Mammary epithelial cell (primary cell): ENCODE results near the gene ANKRD60.

Experiments used
- EZH2 ChIP-seq: IDR thresholded peaks from 2 replicates; pipeline ENCODE4 v1.6.1; 2012; ENCODE audit warnings: low read length, inconsistent platforms, borderline replicate concordance
- TF ChIP-seq, protein P1 (sequence below), 2 donors: IDR thresholded peaks in 1 of 2; conservative IDR thresholded peaks in 1 of 2; 2 replicates each; pipeline ENCODE4 v1.5.1; 2011 to 2012; ENCODE audit warnings: inconsistent platforms in 2 of 2, low read length in 2 of 2, mild to moderate bottlenecking in 2 of 2, control low read depth in 1 of 2, low read depth in 1 of 2; ENCODE audit not compliant: insufficient read depth in 1 of 2; ENCODE audit errors: extremely low read depth in 1 of 2

DNA sequence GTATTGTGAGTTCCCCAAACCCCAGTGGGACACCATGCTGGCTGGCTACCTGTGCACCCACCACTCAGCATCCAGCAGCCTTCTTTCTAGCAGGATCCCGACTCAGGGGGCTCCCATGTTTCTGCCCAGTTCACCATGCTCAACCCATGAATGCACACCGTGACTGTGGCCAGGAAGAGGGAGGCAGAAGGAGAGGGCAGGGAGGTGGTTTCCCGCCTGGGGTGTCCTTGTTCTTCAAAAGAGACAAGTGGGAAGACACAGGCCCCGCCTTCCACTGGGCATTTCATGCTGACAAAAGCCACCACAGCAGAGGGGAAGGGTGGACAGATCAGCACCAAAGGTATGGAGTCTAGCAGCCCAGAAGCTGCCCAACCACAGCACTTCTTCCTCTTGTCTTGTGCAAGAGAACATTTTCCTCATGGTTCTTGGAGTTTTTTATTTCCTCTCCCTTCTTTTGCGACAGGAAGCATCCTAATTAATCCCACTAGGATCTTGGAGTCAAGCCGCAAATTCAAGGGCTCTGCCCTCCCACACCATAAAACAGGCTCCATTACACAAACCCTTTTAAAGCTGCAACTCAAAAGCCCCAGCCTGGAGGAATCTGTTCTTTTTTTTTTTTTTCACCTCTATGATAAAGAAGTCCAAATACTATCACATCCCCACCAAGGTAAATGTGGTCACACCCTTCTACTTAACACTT is 13.5 kb upstream of the ANKRD60 start:
- TF ChIP-seq, protein P1, sequence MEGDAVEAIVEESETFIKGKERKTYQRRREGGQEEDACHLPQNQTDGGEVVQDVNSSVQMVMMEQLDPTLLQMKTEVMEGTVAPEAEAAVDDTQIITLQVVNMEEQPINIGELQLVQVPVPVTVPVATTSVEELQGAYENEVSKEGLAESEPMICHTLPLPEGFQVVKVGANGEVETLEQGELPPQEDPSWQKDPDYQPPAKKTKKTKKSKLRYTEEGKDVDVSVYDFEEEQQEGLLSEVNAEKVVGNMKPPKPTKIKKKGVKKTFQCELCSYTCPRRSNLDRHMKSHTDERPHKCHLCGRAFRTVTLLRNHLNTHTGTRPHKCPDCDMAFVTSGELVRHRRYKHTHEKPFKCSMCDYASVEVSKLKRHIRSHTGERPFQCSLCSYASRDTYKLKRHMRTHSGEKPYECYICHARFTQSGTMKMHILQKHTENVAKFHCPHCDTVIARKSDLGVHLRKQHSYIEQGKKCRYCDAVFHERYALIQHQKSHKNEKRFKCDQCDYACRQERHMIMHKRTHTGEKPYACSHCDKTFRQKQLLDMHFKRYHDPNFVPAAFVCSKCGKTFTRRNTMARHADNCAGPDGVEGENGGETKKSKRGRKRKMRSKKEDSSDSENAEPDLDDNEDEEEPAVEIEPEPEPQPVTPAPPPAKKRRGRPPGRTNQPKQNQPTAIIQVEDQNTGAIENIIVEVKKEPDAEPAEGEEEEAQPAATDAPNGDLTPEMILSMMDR (conservative IDR thresholded peaks at IDR 0.05 in 1 of 2, IDR thresholded peaks at IDR 0.05 in 1 of 2; ENCODE audit: extremely low read depth in 1 of 2, insufficient read depth in 1 of 2, low read depth in 1 of 2, low read length in 2 of 2), result no peak
- no peak for TF ChIP-seq EZH2
